ENCODE measurements around the gene WDR90. TPM values are rescaled to one million over a fixed set of nuclear protein-coding genes. Genes with fewer than 3 reads are reported as not detected.

WDR90 gene
- total and polyA plus RNA-seq, 2 of the 13 experiments (the other 11 are each of a cell fraction or from before 2014, with no cell fraction given): 14.9 to 28.9 TPM

- TF ChIP-seq KLF12 (CRISPR knock-in tag; IDR thresholded peaks at IDR 0.05; ENCODE audit: borderline replicate concordance) (no peak), ZNF557 (CRISPR knock-in tag; IDR thresholded peaks at IDR 0.05) (no peak), THYN1 (CRISPR knock-in tag; IDR thresholded peaks at IDR 0.05; ENCODE audit: borderline replicate concordance, low read depth) (no peak), EEA1 (CRISPR knock-in tag; IDR thresholded peaks at IDR 0.05; ENCODE audit: borderline replicate concordance) (peak; percentile 84; the same call in 1 of the 2 replicates), HES4 (CRISPR knock-in tag; IDR thresholded peaks at IDR 0.05; ENCODE audit: borderline replicate concordance) (0 out of 2 replicates have a peak, but pooled peaks have one; percentile 47), ZNF543 (CRISPR knock-in tag; IDR thresholded peaks at IDR 0.05) (0 out of 2 replicates have a peak, but pooled peaks have one; percentile 7), ZNF547 (CRISPR knock-in tag; IDR thresholded peaks at IDR 0.05) (0 out of 2 replicates have a peak, but pooled peaks have one; percentile 6), TRIM22 (IDR thresholded peaks at IDR 0.05) (no peak), ISX (CRISPR knock-in tag; conservative IDR thresholded peaks at IDR 0.05) (no peak), ZSCAN12 (CRISPR knock-in tag; IDR thresholded peaks at IDR 0.05) (no peak), TBP (CRISPR knock-in tag; IDR thresholded peaks at IDR 0.05) (no peak), NCOR1 (IDR thresholded peaks at IDR 0.05; ENCODE audit: borderline replicate concordance, low read length) (no peak; the same call in 1 of the 2 replicates), MAZ (IDR thresholded peaks at IDR 0.05; ENCODE audit: borderline replicate concordance, low read depth, low read length) (peak; percentile 68; the same call in 1 of the 2 replicates), MAZ (CRISPR knock-in tag; IDR thresholded peaks at IDR 0.05; ENCODE audit: low read depth) (0 out of 2 replicates have a peak, but pooled peaks have one; percentile 40), AGO1 (IDR thresholded peaks at IDR 0.05; ENCODE audit: low read depth, low read length, poor library complexity, severe bottlenecking) (peak; percentile 49), NFKBIZ (CRISPR knock-in tag; IDR thresholded peaks at IDR 0.05) (no peak), ZBTB38 (CRISPR knock-in tag; IDR thresholded peaks at IDR 0.05) (no peak; the same call in 1 of the 2 replicates), CREB3 (CRISPR knock-in tag; IDR thresholded peaks at IDR 0.05) (no peak), ZNF44 (CRISPR knock-in tag; IDR thresholded peaks at IDR 0.05) (no peak), FOXM1 (CRISPR knock-in tag; IDR thresholded peaks at IDR 0.05) (no peak), KLF16 (CRISPR knock-in tag; IDR thresholded peaks at IDR 0.05) (no peak; a peak in 1 of 4 replicates), KLF11 (CRISPR knock-in tag; IDR thresholded peaks at IDR 0.05) (no peak), CENPX (CRISPR knock-in tag; IDR thresholded peaks at IDR 0.05) (no peak)
- TF ChIP-seq, protein P1, sequence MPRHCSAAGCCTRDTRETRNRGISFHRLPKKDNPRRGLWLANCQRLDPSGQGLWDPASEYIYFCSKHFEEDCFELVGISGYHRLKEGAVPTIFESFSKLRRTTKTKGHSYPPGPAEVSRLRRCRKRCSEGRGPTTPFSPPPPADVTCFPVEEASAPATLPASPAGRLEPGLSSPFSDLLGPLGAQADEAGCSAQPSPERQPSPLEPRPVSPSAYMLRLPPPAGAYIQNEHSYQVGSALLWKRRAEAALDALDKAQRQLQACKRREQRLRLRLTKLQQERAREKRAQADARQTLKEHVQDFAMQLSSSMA (CRISPR knock-in tag; IDR thresholded peaks at IDR 0.05): peak; percentile 5; the same call in 1 of the 2 replicates
- TF ChIP-seq, protein P2, sequence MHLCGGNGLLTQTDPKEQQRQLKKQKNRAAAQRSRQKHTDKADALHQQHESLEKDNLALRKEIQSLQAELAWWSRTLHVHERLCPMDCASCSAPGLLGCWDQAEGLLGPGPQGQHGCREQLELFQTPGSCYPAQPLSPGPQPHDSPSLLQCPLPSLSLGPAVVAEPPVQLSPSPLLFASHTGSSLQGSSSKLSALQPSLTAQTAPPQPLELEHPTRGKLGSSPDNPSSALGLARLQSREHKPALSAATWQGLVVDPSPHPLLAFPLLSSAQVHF (CRISPR knock-in tag; IDR thresholded peaks at IDR 0.05): no peak; the same call in 1 of the 2 replicates
Observed at GRCh38 chr16:641326-642188, 7.6 kb upstream of the WDR90 start, which contains the start of gene MCRIP2 (continued).
